Measurements from ENCODE around the gene CRB2. TPM values are rescaled to one million over a fixed set of nuclear protein-coding genes. Genes with fewer than 3 reads are reported as not detected.

The CRB2 gene
- total RNA-seq, 1 experiment from 2014 or later, result 0.07 TPM

DNA sequence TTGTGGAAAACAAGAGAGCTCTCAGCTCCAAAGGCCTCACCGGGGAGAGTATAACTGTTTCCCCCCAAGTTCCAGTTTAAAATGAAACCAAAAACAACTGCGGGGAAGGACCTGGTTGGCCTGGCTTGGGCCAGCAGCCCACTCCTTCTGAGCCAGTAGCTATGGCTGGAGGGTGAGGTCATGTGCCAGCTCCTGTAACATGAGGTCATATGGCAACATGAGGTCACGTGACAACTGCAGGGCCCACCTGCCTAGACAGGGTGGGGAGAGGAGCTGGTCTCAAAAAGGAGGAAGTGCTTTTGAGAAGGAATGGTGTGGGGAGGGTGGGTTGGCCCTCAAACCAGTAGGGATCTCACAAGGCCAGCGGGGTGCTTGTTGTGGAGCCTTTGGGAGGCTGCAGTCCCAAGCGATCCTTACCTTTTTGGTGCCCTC, 29.3 kb upstream of the CRB2 start:
- H3K27me3 ChIP-seq (ENCODE audit: insufficient read depth, low read length), result no peaks in the 10 kb centered on the region
- H3K9me3 ChIP-seq (ENCODE audit: control insufficient read depth in 1 of 2, insufficient read depth in 1 of 2, low read depth in 1 of 2, low read length in 2 of 2), result no peaks in the 10 kb centered on the region
- no peaks in the 10 kb centered on the region for H4K20me1 ChIP-seq (ENCODE audit: insufficient read depth)
- no peak overlapping the region for H3K4me3 ChIP-seq (replicated peaks in 1 of 2; ENCODE audit: low read depth in 1 of 2, low read length in 2 of 2)
- no peaks in the 10 kb centered on the region for H3K79me2 ChIP-seq (ENCODE audit: insufficient read depth, low read length)
- H3K36me3 ChIP-seq (ENCODE audit: control insufficient read depth in 1 of 2, insufficient read depth in 2 of 2, low read length in 2 of 2), result no peaks in the 10 kb centered on the region
- DNase-seq (ENCODE audit: low read depth, low spot score) (no peak), ATAC-seq (no peak)
- ChIA-PET POLR2A (no interaction called here), CTCF (no interaction called here), RAD21 (ENCODE audit: low non-redundant PET in 1 of 2, low total read pairs in 2 of 2, uncharacterized antibody in 2 of 2, unreplicated experiment in 2 of 2) (interaction anchor here in 1 of 2 experiments (0.6 kb wide), 1 partner anchor 1271 kb away, joined by 5 read pairs; no protein-coding TSS in a partner anchor)
- no peaks in the 10 kb centered on the region for H3K9me2 ChIP-seq (ENCODE audit: insufficient read depth)
- no peak overlapping the region for H3K4me2 ChIP-seq (ENCODE audit: low read length)
- peaks cover 11 to 17% of the 10 kb centered on the region in 2 experiments for H3K4me1 ChIP-seq (ENCODE audit: control insufficient read depth in 1 of 2, insufficient read depth in 2 of 2, low read length in 2 of 2)
- no peak overlapping the region for H3K9ac ChIP-seq (ENCODE audit: low read length)
- no peak for TF ChIP-seq YY1 (IDR thresholded peaks at IDR 0.05; ENCODE audit: extremely low read depth, insufficient replicate concordance, low read depth, low read length)
- no peak for TF ChIP-seq SRF (IDR thresholded peaks at IDR 0.05; ENCODE audit: low read depth)
- TF ChIP-seq, protein P1, sequence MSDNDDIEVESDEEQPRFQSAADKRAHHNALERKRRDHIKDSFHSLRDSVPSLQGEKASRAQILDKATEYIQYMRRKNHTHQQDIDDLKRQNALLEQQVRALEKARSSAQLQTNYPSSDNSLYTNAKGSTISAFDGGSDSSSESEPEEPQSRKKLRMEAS (IDR thresholded peaks at IDR 0.05), result no peak
- TF ChIP-seq EGR1 (IDR thresholded peaks at IDR 0.05; ENCODE audit: low read depth), result no peak
- TF ChIP-seq FOSL1 (IDR thresholded peaks at IDR 0.05; ENCODE audit: low read depth), result no peak
- no peak for TF ChIP-seq JUND (IDR thresholded peaks at IDR 0.05)
- no peak for TF ChIP-seq SIN3A (IDR thresholded peaks at IDR 0.05; ENCODE audit: low read depth)
- no peak for TF ChIP-seq ZBTB33 (IDR thresholded peaks at IDR 0.05; ENCODE audit: extremely low read depth, insufficient replicate concordance, low read length)
- TF ChIP-seq POLR2AphosphoS5 (IDR thresholded peaks at IDR 0.05; ENCODE audit: low read depth, low read length), result no peak
- no peak for TF ChIP-seq RAD21 (IDR thresholded peaks at IDR 0.05; ENCODE audit: low read depth)
- no peak for TF ChIP-seq CEBPB (IDR thresholded peaks at IDR 0.05; ENCODE audit: low read depth)
- no peak overlapping the region for H2AFZ ChIP-seq (ENCODE audit: low read depth, low read length, poor library complexity, severe bottlenecking)
- no peak overlapping the region for H3K27ac ChIP-seq (ENCODE audit: low read depth, low read length)
- no TSS peak for BruUV-seq (replicated peaks)
- intact Hi-C loops (cut with micrococcal nuclease), result no loop called here
